IMR-90 (cell line): ENCODE data around the gene PTPN4.

Experiments
- BHLHE40 ChIP-seq: fragments of 150-350 bp; IDR thresholded peaks from 2 replicates; pipeline ENCODE4 v1.6.1; 2016; ENCODE audit warnings: mild to moderate bottlenecking, low read depth, low read length
- CHD1 ChIP-seq: IDR thresholded peaks from 2 replicates; pipeline ENCODE4 v1.6.1; 2012; ENCODE audit warnings: low read depth, low read length, improper control_type of control experiment
- FOS ChIP-seq: fragments of 150-350 bp; IDR thresholded peaks from 2 replicates; pipeline ENCODE4 v1.6.1; 2016; ENCODE audit warnings: low read depth, low read length
- MAFK ChIP-seq: IDR thresholded peaks from 2 replicates; pipeline ENCODE4 v1.6.1; 2012; ENCODE audit warnings: low read depth, low read length, improper control_type of control experiment
- MXI1 ChIP-seq: IDR thresholded peaks from 2 replicates; pipeline ENCODE4 v1.6.1; 2012; ENCODE audit warnings: low read depth, mild to moderate bottlenecking, low read length, moderate library complexity, borderline replicate concordance
- NFE2L2 ChIP-seq: fragments of 150-350 bp; IDR thresholded peaks from 2 replicates; pipeline ENCODE4 v1.6.1; 2016; ENCODE audit warnings: low read depth, mild to moderate bottlenecking, low read length
- POLR2A ChIP-seq: IDR thresholded peaks from 2 replicates; pipeline ENCODE4 v1.6.1; 2012; ENCODE audit warnings: mild to moderate bottlenecking, low read depth, low read length
- RAD21 ChIP-seq: IDR thresholded peaks from 2 replicates; pipeline ENCODE4 v1.6.1; 2012; ENCODE audit warnings: low read length, improper control_type of control experiment
- RCOR1 ChIP-seq: IDR thresholded peaks from 2 replicates; pipeline ENCODE4 v1.6.1; 2012; ENCODE audit warnings: mild to moderate bottlenecking, low read length, improper control_type of control experiment; ENCODE audit not compliant: insufficient replicate concordance
- RFX5 ChIP-seq: IDR thresholded peaks from 2 replicates; pipeline ENCODE4 v1.8.0; 2012; ENCODE audit warnings: low read depth, mild to moderate bottlenecking, low read length, moderate library complexity
- SMC3 ChIP-seq: fragments of 150-350 bp; IDR thresholded peaks from 2 replicates; pipeline ENCODE4 v1.6.1; 2016; ENCODE audit warnings: low read depth, mild to moderate bottlenecking, antibody characterized with exemption, low read length, moderate library complexity
- TF ChIP-seq, protein P1 (sequence below): conservative IDR thresholded peaks from 2 replicates; pipeline ENCODE4 v1.5.1; 2012; ENCODE audit warnings: mild to moderate bottlenecking, low read depth, low read length, improper control_type of control experiment
- TF ChIP-seq, protein P2 (sequence below): fragments of 150-350 bp; IDR thresholded peaks from 2 replicates; pipeline ENCODE4 v1.6.1; 2017; ENCODE audit warnings: mild to moderate bottlenecking, antibody characterized with exemption, low read length, low read depth

DNA sequence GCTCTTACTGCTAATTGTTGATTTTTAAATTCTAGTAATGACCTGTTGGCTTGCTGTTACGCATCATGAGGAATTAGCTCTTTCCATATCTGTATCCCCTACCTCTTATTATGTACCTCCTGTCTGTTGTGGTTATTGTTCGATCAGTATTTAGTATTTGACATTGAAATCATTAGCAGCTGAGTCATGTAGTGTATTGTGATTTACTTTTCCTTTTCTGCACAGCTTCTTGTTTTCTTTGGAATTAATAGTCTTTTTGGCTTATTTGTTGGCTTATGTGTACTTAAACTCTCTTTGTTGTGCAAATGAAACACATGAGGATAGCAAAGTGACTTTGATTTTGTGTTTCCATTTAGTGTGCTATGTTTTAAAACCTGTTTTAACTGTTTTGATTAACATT, 257.5 kb downstream of the PTPN4 start:
- TF ChIP-seq POLR2A (no peak), SMC3 (no peak), FOS (no peak), RCOR1 (no peak), RAD21 (no peak), NFE2L2 (no peak), BHLHE40 (no peak), MAFK (no peak), CHD1 (no peak), RFX5 (no peak), MXI1 (no peak)
- TF ChIP-seq, protein P1, sequence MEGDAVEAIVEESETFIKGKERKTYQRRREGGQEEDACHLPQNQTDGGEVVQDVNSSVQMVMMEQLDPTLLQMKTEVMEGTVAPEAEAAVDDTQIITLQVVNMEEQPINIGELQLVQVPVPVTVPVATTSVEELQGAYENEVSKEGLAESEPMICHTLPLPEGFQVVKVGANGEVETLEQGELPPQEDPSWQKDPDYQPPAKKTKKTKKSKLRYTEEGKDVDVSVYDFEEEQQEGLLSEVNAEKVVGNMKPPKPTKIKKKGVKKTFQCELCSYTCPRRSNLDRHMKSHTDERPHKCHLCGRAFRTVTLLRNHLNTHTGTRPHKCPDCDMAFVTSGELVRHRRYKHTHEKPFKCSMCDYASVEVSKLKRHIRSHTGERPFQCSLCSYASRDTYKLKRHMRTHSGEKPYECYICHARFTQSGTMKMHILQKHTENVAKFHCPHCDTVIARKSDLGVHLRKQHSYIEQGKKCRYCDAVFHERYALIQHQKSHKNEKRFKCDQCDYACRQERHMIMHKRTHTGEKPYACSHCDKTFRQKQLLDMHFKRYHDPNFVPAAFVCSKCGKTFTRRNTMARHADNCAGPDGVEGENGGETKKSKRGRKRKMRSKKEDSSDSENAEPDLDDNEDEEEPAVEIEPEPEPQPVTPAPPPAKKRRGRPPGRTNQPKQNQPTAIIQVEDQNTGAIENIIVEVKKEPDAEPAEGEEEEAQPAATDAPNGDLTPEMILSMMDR = no peak
- TF ChIP-seq, protein P2, sequence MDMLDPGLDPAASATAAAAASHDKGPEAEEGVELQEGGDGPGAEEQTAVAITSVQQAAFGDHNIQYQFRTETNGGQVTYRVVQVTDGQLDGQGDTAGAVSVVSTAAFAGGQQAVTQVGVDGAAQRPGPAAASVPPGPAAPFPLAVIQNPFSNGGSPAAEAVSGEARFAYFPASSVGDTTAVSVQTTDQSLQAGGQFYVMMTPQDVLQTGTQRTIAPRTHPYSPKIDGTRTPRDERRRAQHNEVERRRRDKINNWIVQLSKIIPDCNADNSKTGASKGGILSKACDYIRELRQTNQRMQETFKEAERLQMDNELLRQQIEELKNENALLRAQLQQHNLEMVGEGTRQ = no peak
